GM21576 (cell line): ENCODE results near the gene GRK5.

Source experiments
- ATAC-seq: cut with Tn5 transposase; IDR thresholded peaks from one replicate; pipeline ENCODE4 v1.9.1; 2021; ENCODE audit warnings: mild to moderate bottlenecking, moderate library complexity; ENCODE audit not compliant: unreplicated experiment

The GRK5 gene

DNA sequence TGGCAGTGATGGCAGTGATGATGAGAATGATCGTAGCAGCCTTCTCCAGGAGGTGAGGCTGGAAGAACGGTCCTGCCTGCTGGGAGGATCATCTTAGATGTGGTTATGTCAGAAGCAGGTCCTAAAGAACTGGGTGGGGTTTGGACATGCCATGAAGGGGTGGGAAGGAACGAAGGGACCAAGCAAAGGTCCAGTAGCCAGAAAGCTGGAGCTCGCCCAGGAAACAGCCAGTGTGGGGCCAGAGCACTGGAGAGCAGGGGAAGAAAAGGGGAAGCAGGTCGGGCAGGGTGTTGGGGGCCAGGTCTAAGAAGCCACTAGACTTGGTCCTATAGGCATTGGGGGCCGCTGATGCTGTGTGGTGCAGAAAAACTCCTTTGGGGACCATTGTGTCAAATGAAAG, 207.8 kb downstream of the GRK5 start:
- ATAC-seq, result no peak

DNA sequence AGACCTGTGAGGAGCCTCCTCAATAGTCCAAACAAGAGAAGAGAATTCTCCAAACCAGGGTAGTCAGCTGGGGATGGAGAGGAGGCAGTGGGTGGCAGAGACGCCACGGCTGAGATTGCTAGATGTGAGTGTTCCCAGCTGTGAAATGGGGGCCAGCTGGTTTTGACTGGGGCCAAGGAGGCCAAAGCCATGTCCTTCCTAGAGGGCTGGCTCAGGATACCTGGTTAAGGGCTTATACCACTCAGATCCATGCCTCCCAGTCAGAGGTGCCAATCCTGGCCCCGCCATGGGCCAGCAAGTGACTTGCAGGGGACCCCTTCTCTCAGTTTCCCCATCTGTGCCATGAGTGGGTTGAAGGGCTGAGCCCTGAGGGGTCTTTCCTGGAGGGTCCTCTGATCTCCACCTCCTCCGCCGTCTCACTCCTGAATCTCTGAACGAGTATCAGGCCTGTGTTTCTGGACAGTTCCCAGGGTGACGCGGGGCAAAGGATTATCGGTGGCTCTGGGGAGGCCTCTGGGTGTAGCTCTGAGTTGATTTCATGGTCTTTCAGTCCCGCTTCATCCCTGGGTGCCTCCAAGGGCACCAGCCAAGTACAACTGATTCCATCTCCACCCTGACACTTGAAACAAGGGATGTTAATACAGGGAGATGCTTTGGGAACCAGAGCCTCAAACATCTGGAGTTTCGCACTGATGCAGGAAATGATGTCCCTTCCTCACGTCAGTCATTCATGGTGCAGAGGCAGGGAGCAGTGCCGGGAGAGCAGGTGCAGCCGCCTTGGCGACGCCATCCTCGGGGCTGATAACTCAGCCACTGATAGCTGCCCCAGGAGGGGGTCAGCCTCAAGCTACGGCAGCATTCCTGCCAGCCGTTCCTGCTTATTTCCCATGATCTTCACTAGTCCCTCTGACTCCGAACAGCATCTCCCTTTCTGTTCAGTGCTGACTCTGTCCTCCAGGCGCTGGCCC, 208.4 kb downstream of the GRK5 start:
- no peak for ATAC-seq

DNA sequence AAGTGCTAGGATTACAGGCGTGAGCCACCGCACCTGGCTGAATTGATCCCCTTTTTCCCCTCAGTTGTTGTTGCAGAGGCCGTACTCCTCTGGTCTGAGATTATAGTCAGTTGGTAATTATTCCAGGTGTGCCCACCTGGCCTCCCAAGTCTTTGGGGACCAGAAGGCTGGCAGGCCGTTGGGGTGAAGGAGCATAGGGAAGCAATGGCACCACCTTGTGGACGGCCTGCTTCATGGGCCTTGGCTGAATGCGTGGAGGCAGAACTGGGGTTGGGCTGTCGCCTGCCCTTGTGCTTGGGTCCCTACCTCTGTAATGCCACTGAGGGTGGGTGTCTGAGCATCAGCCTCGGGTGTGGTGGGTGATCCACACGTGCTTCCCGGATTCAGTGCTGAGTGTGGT, 209.5 kb downstream of the GRK5 start:
- peak; percentile 53 for ATAC-seq

DNA sequence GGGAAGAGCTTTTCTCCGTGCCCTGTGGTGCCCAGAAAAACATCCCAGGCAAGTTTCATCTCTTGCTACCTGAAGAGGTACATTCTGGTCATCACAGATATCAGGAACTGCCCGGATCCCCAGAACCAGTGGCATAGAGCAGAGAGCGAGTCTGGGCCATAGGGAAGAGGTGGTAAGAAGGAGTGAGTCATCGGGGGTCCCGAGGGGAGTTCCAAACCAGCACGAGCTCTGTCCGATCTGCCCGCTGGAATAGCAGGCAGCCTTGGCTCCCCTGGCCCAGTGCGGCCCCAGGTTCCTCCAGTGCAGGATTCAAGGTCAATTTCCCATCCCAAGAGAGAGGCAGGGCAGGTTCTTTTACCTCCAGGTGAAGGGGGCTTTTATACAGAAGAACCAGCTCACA, 210.5 kb downstream of the GRK5 start:
- ATAC-seq, result no peak

DNA sequence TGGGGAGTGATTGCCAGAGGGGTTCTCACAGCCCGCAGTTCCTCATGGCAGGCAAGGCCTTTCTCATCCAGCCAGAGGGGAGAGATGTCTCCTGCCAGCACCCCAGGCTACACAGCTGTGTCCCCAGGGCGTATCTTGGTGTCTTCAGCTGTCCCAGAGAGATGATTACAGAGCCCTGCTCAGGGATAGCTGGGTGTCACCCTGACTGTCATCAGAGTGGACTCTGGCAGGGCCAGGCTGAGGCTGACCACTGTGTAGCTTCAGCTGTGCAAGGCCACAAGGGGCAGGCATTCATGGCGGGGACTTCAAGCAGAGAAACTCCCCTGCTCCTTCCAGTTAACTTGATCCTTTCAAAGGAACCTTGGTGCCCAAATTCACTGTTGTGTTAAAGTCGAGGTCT, 211.0 kb downstream of the GRK5 start:
- ATAC-seq, result no peak

DNA sequence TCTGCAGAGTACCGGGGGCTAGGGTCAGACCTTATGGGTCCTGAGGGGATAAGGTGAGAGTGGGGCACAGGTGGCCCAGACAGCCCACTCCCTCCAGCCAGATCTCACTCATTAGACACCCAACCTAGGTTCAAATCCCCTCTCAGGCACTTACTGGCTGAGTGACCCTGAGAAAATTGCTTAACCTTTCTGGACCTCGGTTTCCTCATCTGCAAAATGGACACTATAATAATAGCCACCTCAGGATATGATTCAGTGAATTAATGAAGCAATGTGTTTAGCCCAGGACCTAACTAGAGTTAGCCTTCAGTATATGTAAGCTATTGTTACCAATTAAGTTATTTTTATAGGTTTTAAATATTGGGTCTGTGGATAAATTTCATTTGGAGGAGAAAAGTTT, 212.6 kb downstream of the GRK5 start:
- ATAC-seq, result no peak

DNA sequence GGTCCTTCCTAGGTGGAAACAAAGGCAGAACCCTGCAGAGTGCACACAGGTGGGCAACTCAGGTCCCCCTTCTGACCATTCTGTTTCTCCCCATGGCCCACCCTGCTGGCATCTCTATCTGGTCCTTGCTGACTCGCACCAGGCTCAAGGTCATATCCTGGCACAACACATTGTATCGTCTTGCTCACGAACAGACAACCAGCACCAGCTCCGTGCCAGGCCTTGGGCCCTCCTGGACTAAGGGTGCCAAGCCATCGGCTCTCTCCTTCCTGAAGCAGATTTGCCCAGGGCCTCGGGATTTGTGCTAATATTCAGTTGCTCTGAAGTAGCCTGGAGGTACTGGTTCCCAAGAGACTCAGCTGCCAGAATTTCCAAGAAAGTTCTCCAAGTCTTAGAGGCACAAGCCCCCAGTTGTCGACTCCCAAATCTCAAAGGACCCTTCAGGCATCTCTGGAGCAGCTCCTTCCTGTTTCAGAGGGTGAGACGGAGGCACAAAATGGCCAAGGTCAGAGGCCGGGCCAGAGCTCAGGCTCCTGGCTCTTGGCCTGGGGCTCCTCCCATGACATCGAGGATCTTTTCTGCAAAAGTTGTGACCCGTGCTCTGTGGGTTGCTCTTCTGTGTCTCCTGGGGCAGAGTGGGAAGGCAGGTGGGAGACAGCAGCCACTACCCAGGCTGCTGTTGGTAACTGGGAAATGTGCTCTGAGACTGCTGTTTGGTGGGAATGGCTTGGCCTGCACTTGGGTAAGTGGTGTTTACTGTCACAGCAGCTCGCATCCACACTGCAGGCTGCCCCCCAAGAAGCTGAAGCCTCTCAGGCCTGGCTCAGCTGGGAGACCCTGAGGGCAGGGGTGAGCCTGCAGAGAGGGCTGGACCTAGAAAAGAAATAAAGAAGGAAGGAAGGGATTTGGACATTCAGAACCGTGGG, 213.8 kb downstream of the GRK5 start:
- no peak for ATAC-seq

DNA sequence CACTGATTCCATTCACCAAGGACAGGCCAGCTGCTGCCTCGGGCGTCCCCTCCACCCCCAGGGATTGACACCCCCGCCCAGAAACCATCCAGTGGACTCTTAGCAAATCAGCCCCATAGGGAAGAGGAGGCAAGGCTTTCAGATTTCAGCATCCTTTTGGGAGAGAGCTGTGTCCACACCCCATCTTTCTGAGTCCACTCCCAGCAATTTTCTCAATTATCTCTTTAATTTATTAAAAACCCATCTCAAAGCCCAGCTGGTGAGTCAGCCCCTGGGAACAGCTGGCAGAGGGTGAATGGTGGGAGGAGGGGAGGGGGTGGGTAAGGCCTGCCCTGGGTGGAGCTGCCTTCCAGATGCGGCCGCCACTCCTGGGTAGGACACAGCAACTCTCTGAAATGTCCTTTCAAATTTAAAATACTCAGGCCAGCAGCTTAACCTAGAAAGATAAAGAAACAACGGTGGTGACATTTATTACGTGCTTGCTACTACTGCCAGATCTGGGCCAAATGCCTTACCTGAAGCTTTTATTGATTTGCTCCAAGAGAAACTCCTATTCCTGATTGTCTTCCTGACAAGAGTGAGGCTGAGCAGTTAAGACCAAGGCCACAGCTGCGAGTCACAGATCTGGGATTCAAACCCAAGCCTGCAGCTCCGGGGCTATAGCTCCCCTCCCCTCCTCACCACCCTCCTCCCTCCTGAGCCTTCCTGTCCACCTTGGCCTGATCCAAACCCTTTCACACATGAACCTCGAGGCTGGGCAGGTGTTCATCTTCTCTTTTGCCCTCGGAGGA, 214.7 kb downstream of the GRK5 start:
- ATAC-seq, result no peak

DNA sequence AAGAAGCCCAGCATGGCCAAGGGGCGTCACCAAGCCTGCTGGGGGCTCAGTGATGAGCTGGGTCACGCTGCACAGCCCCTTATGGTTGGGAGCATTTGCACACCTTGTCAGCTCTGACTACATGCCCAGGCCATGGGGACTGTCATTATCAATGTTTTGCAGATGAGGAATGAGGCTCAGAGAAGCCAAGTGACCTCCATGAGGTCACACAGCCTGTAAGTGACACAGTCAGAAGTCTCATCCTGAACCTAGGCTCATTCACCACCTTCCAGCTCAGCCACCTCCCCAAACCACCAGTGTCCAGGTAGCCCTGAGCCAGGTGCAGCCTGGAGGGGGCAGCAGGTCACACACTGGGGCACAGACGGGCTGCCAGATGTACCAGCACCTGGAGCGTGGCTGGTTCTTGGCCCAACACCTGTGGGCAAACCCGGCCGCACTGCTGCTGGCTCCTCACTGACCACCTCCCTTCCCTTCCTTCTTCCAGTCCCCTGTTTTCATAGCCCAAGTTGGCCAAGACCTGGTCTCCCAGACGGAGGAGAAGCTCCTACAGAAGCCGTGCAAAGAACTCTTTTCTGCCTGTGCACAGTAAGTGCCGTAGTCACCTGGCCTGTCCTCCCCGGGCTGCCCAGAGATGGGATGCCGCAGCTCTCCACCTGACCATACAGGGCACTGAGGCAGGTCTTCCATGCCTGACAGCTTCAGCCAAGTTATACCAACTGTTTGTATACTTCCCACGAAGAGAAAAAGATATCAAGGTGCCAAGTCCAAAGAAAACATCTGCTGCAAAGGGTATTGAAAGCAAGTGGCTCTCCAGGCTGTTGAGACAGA, 215.5 kb downstream of the GRK5 start:
- no peak for ATAC-seq

DNA sequence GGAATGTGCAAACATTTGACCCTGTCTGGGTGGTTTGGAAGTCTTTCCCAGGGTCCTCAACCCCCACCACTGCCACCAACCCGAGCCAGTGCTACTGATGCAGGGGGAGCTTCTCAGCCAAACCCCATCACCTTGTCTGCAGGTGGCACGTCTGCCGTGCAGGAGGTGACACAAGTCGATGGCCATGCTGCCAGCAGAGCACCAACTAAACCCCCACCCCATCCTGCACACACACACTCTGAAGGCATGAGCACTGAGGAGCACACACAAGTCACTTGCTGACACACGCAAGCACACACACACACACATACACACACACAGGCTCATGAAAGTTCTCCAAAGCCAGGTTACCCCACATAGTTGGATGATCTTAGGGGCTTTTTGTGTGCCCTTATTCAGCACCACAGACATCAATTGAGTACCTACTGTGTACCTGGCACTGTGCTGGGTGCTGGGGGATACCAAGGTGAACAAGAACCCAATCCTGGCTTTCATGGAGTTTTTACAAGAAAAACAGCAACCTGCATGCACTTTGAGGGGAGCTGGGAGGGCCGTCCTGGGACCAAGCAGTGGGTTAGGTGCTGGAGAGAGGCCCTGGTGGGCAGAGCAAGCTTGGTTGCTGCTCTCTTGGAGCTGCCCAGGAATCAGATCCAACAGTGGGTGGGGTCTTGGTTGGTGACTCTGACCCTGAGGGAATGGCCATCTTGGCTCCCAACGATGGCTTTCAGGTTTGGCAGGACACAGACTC, 216.3 kb downstream of the GRK5 start:
- no peak for ATAC-seq

DNA sequence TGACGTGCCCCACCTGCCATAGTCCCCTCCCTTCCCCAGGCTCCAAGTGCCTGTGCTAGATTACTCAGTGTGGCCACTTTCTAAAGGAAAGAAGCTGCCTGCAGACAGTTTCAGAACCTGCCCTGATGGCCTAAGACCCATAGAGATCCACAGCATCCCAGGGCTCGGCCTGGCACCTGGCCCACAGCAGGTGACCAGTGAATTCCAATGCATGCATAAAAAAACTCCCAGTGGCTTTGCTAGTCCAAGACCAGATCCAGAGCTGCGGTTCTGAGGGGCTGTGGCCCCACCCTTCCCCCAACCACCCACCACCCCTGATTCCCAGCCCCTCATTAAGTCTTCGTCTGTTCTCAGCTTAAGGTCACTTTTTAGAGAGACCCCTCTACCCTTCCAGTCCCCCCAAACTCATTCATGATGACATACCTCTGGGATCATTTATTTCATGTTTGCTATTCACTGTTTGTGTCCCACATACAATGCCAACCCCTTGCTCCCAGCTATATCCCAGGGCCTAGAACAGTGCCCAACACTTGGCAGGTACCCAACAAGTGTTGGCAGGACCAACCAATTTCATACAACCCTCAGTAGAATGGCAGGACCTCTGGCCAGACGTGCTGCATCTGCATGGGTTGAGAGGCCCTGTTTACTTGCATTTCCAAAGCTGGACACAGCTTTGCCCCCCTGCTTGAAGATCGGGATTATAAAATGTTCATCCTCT, 217.0 kb downstream of the GRK5 start:
- ATAC-seq, result no peak

DNA sequence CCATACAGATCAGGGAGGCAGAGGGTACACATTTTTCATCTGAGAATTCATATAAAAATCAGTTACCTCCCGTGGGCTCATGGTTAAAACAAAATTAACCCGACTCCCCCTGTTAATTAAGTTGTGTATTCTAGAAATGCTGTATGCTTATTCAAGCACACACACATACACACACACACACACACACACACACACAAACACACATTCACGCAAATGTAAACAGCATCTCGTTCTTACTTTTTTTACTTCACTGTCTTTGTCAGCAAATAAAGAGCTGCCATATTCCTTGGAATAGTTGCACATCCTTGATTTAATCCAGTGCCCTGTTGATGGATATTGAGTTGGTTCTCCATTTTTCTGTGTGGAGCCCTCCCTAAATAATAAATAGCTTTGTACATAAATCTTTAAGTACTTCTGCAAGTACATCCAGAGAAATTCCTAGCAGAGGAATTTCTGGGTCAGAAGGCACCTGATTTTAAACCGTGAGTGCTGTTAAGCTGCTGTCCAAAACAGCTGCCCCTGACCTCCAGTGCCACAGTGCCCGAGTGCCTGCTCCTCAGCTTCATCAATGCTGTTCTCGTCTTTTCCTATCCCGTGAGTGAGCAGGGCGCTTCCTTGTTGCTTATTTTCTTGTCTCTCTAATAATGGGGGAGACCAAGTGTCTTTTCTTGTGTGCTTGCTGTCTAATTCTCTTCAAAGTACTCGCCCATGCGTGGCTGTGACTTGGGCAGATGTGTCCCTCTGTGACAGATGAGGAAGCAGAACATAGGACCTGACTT, 217.9 kb downstream of the GRK5 start:
- ATAC-seq, result no peak

DNA sequence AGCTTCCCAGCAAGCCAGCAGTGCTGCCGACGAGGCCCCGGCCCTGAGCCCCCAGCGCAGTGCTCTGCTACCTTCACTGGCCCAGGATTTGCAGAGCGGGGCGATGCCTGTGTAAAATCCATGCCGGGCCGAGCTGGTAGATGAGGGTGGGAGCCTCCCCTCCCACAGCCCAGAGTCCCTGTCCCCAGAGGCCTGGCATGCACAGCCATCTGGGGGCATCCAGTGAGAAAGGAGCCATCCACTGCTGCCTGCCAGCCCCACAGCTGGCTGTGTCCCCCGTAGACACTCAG, 218.5 kb downstream of the GRK5 start:
- ATAC-seq, result no peak

DNA sequence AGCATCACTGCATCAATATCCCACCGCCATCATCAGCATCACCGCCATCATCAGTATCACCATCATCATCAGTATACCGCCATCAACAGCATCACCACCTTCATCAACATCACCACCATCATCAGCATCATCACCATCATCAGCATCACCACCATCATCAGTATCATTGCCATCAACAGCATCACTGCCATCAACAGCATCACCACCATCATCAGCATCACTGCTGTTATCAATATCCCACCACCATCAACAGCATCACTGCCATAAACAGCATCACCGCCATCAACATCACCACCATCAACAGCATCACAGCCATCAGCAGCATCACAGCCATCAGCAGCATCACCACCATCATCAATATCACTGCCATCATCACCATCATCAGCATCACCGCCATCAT, 219.3 kb downstream of the GRK5 start:
- ATAC-seq, result no peak

DNA sequence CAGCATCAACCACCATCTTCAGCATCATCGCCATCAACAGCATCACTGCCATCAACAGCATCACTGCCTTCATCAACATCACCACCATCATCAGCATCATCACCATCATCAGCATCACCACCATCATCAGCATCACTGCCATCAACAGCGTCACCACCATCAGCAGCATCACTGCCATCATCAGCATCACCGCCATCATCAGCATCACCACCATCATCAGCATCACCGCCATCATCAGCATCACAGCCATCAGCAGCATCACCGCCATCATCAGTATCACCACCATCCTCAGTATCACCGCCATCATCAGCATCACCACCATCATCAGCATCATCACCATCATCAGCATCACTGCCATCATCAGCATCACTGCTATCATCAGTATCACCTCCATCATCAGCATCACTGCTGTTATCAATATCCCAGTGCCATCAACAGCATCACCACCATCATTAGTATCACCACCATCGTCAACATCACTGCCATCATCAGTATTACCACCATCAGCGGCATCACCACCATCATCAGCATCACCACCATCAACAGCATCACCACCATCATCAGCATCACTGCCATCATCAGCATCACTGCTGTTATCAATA, 220.0 kb downstream of the GRK5 start:
- ATAC-seq, result no peak

DNA sequence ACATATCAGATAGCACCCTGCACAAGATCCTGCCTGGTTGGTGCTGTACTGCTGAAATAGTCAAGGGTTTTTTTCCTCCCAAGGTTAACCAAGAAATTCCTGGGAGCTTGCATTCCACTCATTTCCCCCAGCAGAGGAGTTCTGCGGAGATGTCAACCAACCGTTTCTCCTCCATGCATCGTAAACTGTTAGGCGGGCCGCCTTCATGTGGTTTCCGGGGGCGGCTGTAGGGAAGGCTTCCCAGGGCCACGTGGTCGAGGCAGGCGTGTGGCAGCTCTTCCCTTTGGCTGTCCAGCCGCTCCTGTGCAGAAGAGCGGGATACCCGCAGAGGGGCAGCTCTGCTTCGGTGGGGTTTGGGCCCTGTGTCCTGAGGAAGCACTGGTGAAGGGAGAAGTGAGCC, 221.4 kb downstream of the GRK5 start:
- no peak for ATAC-seq

DNA sequence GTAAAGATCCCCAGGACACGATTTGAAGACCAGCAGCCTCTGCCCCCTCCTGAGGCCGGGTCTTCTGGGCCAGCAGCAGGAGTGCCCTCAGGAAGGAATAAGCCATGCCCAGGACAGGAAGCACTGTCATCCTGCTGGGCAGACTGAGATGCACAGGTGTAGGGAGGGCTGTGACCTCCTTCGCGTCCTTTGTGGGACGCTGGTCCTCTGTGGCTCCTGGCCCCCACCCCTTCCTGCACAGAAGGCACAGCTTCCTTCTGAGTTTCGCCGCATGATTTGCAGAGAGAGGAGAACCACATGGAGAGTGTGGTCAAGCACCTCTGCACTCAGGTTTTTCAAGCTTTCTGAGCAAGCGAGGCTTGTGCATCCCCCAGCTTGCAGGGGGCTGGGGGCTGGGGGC, 222.4 kb downstream of the GRK5 start:
- no peak for ATAC-seq
